Stimulated activated CD8-positive, alpha-beta memory T cell treated with anti-CD3 and anti-CD28 coated beads, Interleukin-15, amount 100 ng/mL, for 24 hours (primary cell): ENCODE measurements around the gene ERVMER34-1.

Experiments
- DNase-seq: peaks from one replicate; pipeline ENCODE4 v3.0.0-alpha.2; 2020; ENCODE audit warnings: low read depth

Gene ERVMER34-1

GRCh38 chr4:52718123-52718522 lies 33.1 kb downstream of the ERVMER34-1 start:
- DNase-seq = no peak

GRCh38 chr4:52716364-52717151 lies 34.7 kb downstream of the ERVMER34-1 start:
- no peak for DNase-seq

GRCh38 chr4:52715914-52716313 lies 35.3 kb downstream of the ERVMER34-1 start:
- no peak for DNase-seq

- DNase-seq = no peak
Observed at GRCh38 chr4:52715255-52715897, 35.8 kb downstream of the ERVMER34-1 start.

GRCh38 chr4:52714597-52715254 lies 36.5 kb downstream of the ERVMER34-1 start:
- DNase-seq = no peak

- DNase-seq = no peak
Observed at GRCh38 chr4:52713456-52713937, 37.7 kb downstream of the ERVMER34-1 start.

GRCh38 chr4:52712251-52713130 lies 38.7 kb downstream of the ERVMER34-1 start:
- peak; percentile 88 for DNase-seq

GRCh38 chr4:52711834-52712250 lies 39.4 kb downstream of the ERVMER34-1 start:
- no peak for DNase-seq

- DNase-seq = no peak
Observed at GRCh38 chr4:52711272-52711671, 40.0 kb downstream of the ERVMER34-1 start.

GRCh38 chr4:52709155-52709554 lies 42.1 kb downstream of the ERVMER34-1 start:
- no peak for DNase-seq

GRCh38 chr4:52704661-52705060 lies 46.6 kb downstream of the ERVMER34-1 start:
- DNase-seq = no peak

GRCh38 chr4:52704133-52704532 lies 47.1 kb downstream of the ERVMER34-1 start:
- DNase-seq = no peak

GRCh38 chr4:52701207-52701606 lies 50.0 kb downstream of the ERVMER34-1 start:
- no peak for DNase-seq

GRCh38 chr4:52694936-52695335 lies 56.3 kb downstream of the ERVMER34-1 start:
- no peak for DNase-seq

- no peak for DNase-seq
Observed at GRCh38 chr4:52693492-52693891, 57.7 kb downstream of the ERVMER34-1 start.
